Measurements from ENCODE around the gene SPATA13.

GRCh38 chr13:24280720-24281119, 120.2 kb downstream of the SPATA13 start:
- no peak for TF ChIP-seq CTCF (IDR thresholded peaks at IDR 0.05; ENCODE audit: insufficient read depth, low read length, poor library complexity, severe bottlenecking)
- no peak for TF ChIP-seq EZH2phosphoT487 (conservative IDR thresholded peaks at IDR 0.05; ENCODE audit: low read length)
